Calu3 (cell line): Measurements from ENCODE around the gene CTXND1. TPM values are rescaled to one million over a fixed set of nuclear protein-coding genes. Genes with fewer than 3 reads are reported as not detected.

Experiments
- BruUV-seq: library from RNA; stranded (reverse); fragments of 400-500 nt; replicated peaks from 2 replicates; lab custom pipeline; 2021; lab: Mats Ljungman, UMichigan
- CTCF ChIA-PET: fragments of 300-600 bp; sonication (Branson Sonifier 250); formaldehyde crosslinking; loops from one replicate; lab custom pipeline; 2022; ENCODE audit warnings: antibody characterized with exemption; lab: Charles Lee
- DNase-seq: peaks from one replicate; pipeline ENCODE4 v3.0.0; 2022
- H3K27ac Mint-ChIP-seq: one replicate; pipeline ENCODE4 v1.8.0; 2022; ENCODE audit warnings: mixed read lengths; ENCODE audit not compliant: unreplicated experiment
- H3K27me3 Mint-ChIP-seq: one replicate; pipeline ENCODE4 v1.8.0; 2022; ENCODE audit warnings: mixed read lengths; ENCODE audit not compliant: unreplicated experiment
- H3K36me3 Mint-ChIP-seq: one replicate; pipeline ENCODE4 v1.8.0; 2022; ENCODE audit warnings: mild to moderate bottlenecking, moderate library complexity, mixed read lengths; ENCODE audit not compliant: insufficient read depth, unreplicated experiment
- H3K4me1 Mint-ChIP-seq: one replicate; pipeline ENCODE4 v1.8.0; 2022; ENCODE audit warnings: mild to moderate bottlenecking, low read depth, mixed read lengths; ENCODE audit not compliant: unreplicated experiment
- H3K4me3 Mint-ChIP-seq: one replicate; pipeline ENCODE4 v1.8.0; 2022; ENCODE audit warnings: mild to moderate bottlenecking, low read depth, moderate library complexity, mixed read lengths; ENCODE audit not compliant: unreplicated experiment
- H3K9me3 Mint-ChIP-seq: one replicate; pipeline ENCODE4 v1.8.0; 2022; ENCODE audit warnings: low read depth, mixed read lengths; ENCODE audit not compliant: unreplicated experiment
- intact Hi-C: fragments of 100-400 bp; cut with micrococcal nuclease; formaldehyde crosslinking; loops from one replicate; pipeline ENCODE4 v1.10.0; 2022; ENCODE audit not compliant: unreplicated experiment
- total RNA-seq: library from RNA; stranded (reverse); gene quantifications from 2 replicates; pipeline ENCODE4 v1.2.3, GENCODE V29; 2022
- TF ChIP-seq, protein P1 (sequence below): fragments of 200-600 bp; IDR thresholded peaks from one replicate; pipeline ENCODE4 v1.8.0; 2022; ENCODE audit warnings: antibody characterized with exemption; ENCODE audit not compliant: unreplicated experiment

Gene CTXND1
- total RNA-seq, 1 experiment from 2014 or later, result not detected

- peaks cover 5% of the 10 kb centered on the region for H3K4me1 Mint-ChIP-seq
- intact Hi-C loops, result no loop called here
- H3K4me3 Mint-ChIP-seq, result no peak overlapping the region
- no peaks in the 10 kb centered on the region for H3K9me3 Mint-ChIP-seq
- CTCF ChIA-PET, result no interaction called here
- peaks cover 46% of the 10 kb centered on the region for H3K27me3 Mint-ChIP-seq
- TF ChIP-seq, protein P1, sequence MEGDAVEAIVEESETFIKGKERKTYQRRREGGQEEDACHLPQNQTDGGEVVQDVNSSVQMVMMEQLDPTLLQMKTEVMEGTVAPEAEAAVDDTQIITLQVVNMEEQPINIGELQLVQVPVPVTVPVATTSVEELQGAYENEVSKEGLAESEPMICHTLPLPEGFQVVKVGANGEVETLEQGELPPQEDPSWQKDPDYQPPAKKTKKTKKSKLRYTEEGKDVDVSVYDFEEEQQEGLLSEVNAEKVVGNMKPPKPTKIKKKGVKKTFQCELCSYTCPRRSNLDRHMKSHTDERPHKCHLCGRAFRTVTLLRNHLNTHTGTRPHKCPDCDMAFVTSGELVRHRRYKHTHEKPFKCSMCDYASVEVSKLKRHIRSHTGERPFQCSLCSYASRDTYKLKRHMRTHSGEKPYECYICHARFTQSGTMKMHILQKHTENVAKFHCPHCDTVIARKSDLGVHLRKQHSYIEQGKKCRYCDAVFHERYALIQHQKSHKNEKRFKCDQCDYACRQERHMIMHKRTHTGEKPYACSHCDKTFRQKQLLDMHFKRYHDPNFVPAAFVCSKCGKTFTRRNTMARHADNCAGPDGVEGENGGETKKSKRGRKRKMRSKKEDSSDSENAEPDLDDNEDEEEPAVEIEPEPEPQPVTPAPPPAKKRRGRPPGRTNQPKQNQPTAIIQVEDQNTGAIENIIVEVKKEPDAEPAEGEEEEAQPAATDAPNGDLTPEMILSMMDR, result no peak
- peak; percentile 16 for DNase-seq
- BruUV-seq, result no TSS peak
- no peaks in the 10 kb centered on the region for H3K36me3 Mint-ChIP-seq
- no peak overlapping the region for H3K27ac Mint-ChIP-seq
These were observed 44.1 kb downstream of the CTXND1 start for GRCh38 chr15:80207887-80208286.

DNA sequence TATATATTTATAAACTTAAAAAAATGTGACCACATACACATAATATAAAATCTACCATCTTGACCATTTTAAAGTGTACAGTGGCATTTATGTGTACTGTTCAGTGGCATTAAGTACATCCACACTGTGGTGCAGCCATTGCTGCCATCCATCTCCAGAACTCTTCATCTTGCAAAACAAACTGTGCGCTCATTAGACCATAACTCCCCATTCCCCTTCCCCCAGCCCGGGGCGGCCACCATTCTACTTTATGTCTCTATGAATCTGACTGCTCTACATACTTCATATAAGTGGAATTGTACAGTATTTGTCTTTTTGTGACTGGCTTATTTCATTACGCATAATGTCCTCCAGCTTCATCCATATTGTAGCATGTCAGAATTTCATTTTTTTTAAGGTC is 47.8 kb downstream of the CTXND1 start:
- TF ChIP-seq, protein P1, result no peak
- no peak overlapping the region for H3K27ac Mint-ChIP-seq
- H3K36me3 Mint-ChIP-seq, result no peaks in the 10 kb centered on the region
- H3K4me1 Mint-ChIP-seq, result peaks cover 5% of the 10 kb centered on the region
- no peak overlapping the region for H3K4me3 Mint-ChIP-seq
- no peak for DNase-seq
- peaks cover 51% of the 10 kb centered on the region for H3K27me3 Mint-ChIP-seq
- no peaks in the 10 kb centered on the region for H3K9me3 Mint-ChIP-seq
- BruUV-seq, result no TSS peak
- CTCF ChIA-PET, result interaction anchor here (1.7 kb wide), 1 partner anchor 8 kb away, joined by 5 read pairs; no protein-coding TSS in a partner anchor
- intact Hi-C loops, result no loop called here

DNA sequence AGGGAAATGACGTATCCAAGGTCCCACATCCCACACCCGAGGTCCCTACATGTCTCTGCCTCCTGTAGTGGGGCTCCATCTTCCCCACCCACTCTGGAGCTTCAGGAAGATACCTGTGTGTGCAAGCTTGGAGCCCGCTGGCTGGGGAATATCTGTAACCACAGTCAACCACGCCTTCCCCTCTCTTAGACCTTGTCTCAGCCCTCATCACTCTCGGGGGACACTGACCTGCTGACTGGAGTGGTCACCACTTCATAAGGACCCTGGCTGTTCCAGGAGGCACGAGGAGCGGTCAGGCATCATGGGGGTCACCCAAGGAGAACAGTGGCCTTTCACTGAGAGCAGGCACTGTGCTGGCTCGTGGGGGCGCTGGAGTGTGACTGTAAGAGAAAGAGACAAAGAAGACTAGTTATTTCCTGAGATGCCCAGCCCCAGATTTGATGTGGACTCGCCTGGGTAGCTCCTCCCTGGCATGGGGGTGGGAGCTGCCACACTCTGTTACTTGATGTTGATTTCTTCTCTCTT is 48.6 kb downstream of the CTXND1 start:
- Mint-ChIP-seq H3K9me3 (no peaks in the 10 kb centered on the region), H3K4me3 (no peak overlapping the region), H3K27me3 (peaks cover 59% of the 10 kb centered on the region), H3K4me1 (peaks cover 5% of the 10 kb centered on the region), H3K27ac (no peak overlapping the region), H3K36me3 (no peaks in the 10 kb centered on the region)
- CTCF ChIA-PET, result no interaction called here
- no peak for DNase-seq
- intact Hi-C loops, result no loop called here
- no TSS peak for BruUV-seq
- TF ChIP-seq, protein P1, result no peak

DNA sequence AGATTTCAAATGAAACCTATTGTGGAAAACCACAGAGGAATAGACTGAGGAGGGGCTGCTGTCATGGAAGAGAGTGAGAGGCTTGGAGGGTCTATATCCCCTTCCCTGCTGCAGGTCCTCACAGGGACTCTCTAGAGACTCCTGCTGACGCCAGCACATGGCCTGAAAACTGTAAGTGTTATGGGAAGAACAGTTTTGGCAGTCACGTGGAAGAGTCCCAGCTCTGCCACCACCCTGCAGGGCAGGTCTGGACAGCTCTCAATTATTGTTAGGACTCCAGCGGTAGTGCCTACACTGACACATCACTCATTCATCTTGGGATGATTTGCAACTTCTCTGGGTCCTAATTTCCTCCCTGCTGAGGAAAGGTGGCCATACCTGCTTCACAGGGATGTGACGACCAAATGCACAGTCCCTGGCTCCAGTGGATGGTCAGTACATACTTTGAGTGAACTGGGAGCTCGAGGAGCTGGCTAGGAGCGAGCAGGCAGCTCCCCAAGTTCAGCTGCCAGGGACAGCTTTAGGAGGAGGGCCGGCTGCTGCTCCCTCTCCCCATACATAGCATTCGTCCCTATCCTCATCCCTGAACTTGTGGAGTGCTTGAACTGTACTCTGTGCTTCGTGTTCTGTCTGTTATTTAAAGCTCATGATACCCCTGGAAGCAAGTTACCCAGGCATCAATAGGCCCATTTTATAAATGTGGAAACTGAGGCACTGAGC is 49.2 kb downstream of the CTXND1 start:
- CTCF ChIA-PET, result no interaction called here
- TF ChIP-seq, protein P1, result no peak
- BruUV-seq, result no TSS peak
- no peaks in the 10 kb centered on the region for H3K9me3 Mint-ChIP-seq
- DNase-seq, result no peak
- no peaks in the 10 kb centered on the region for H3K36me3 Mint-ChIP-seq
- no peak overlapping the region for H3K4me3 Mint-ChIP-seq
- H3K27ac Mint-ChIP-seq, result no peak overlapping the region
- peaks cover 2% of the 10 kb centered on the region for H3K4me1 Mint-ChIP-seq
- intact Hi-C loops, result no loop called here
- H3K27me3 Mint-ChIP-seq, result peaks cover 63% of the 10 kb centered on the region
